IMR-90 (cell line): ENCODE results near the gene METTL5. TPM values are rescaled to one million over a fixed set of nuclear protein-coding genes. Genes with fewer than 3 reads are reported as not detected.

Source experiments
- ATAC-seq: fragments of 200-7000 bp; cut with Tn5 transposase; 2 replicates; pipeline ENCODE4 v1.9.1; 2020; ENCODE audit warnings: low read depth, mild to moderate bottlenecking, moderate library complexity
- BruUV-seq: library from RNA; stranded (reverse); fragments of 400-500 nt; replicated peaks from 2 replicates; lab custom pipeline; 2021; lab: Mats Ljungman, UMichigan
- CTCF ChIA-PET: fragments of 300-600 bp; formaldehyde crosslinking; extraction: SDS; loops from one replicate; lab custom pipeline; 2021; ENCODE audit warnings: antibody characterized with exemption; lab: Yijun Ruan, JAX
- POLR2A ChIA-PET: fragments of 300-600 bp; sonication (Branson Sonifier 250); formaldehyde crosslinking; loops from one replicate; lab custom pipeline; 2022; ENCODE audit warnings: antibody characterized with exemption; ENCODE audit not compliant: unreplicated experiment; lab: Charles Lee
- DNase-seq: peaks from one replicate; pipeline ENCODE4 v3.0.0; 2013
- H2AFZ ChIP-seq: replicated peaks from 2 replicates; pipeline ENCODE3; 2013; ENCODE audit warnings: low read length, mild to moderate bottlenecking; ENCODE audit not compliant: poor library complexity
- H2AK5ac ChIP-seq: 2 replicates; pipeline ENCODE4 v1.6.1; 2013; ENCODE audit warnings: low read depth, low read length, inconsistent platforms
- H2AK9ac ChIP-seq: replicated peaks from 2 replicates; pipeline ENCODE3; 2013; ENCODE audit warnings: mild to moderate bottlenecking, low read depth, low read length, moderate library complexity; ENCODE audit not compliant: poor library complexity
- H2BK120ac ChIP-seq: 2 replicates; pipeline ENCODE4 v1.6.1; 2013; ENCODE audit warnings: low read depth, low read length, inconsistent platforms
- H2BK15ac ChIP-seq: 3 replicates; pipeline ENCODE4 v1.6.1; 2013; ENCODE audit warnings: low read depth, low read length, inconsistent platforms
- H2BK20ac ChIP-seq: 2 replicates; pipeline ENCODE4 v1.6.1; 2013; ENCODE audit warnings: low read depth, mild to moderate bottlenecking, inconsistent platforms, low read length, moderate library complexity
- H2BK5ac ChIP-seq: 2 replicates; pipeline ENCODE4 v1.6.1; 2013; ENCODE audit warnings: mild to moderate bottlenecking, low read depth, low read length, inconsistent platforms; ENCODE audit not compliant: poor library complexity, severe bottlenecking
- H3K14ac ChIP-seq: replicated peaks from 2 replicates; pipeline ENCODE4 v1.6.1; 2013; ENCODE audit warnings: low read depth, low read length, inconsistent platforms
- H3K18ac ChIP-seq: 2 replicates; pipeline ENCODE4 v1.6.1; 2013; ENCODE audit warnings: low read depth, low read length, control low read depth
- H3K23ac ChIP-seq: 2 replicates; pipeline ENCODE4 v1.6.1; 2013; ENCODE audit warnings: low read depth, low read length, inconsistent platforms
- H3K27ac ChIP-seq: 2 replicates; pipeline ENCODE4 v1.5.1; 2013; ENCODE audit warnings: mild to moderate bottlenecking, control low read depth, low read length; ENCODE audit not compliant: insufficient read depth
- H3K27me3 ChIP-seq: 2 replicates; pipeline ENCODE4 v1.6.1; 2013; ENCODE audit warnings: low read length; ENCODE audit not compliant: control insufficient read depth, insufficient read depth
- H3K36me3 ChIP-seq: 2 replicates; pipeline ENCODE4 v1.6.1; 2013; ENCODE audit warnings: low read length, mixed read lengths; ENCODE audit not compliant: control insufficient read depth, insufficient read depth
- H3K4ac ChIP-seq: 2 replicates; pipeline ENCODE4 v1.6.1; 2013; ENCODE audit warnings: low read depth, low read length, inconsistent platforms
- H3K4me1 ChIP-seq: 2 replicates; pipeline ENCODE4 v1.6.1; 2013; ENCODE audit warnings: low read length, mixed read lengths; ENCODE audit not compliant: control insufficient read depth, insufficient read depth
- H3K4me2 ChIP-seq: 2 replicates; pipeline ENCODE4 v1.6.1; 2013; ENCODE audit warnings: low read depth, mild to moderate bottlenecking, control low read depth, low read length, moderate library complexity
- H3K4me3 ChIP-seq: 2 replicates; pipeline ENCODE4 v1.5.1; 2013; ENCODE audit warnings: low read depth, mild to moderate bottlenecking, control low read depth, low read length, moderate library complexity; ENCODE audit not compliant: insufficient read depth
- H3K56ac ChIP-seq: 2 replicates; pipeline ENCODE4 v1.6.1; 2013; ENCODE audit warnings: low read length, inconsistent platforms; ENCODE audit not compliant: insufficient read depth; ENCODE audit errors: extremely low read depth
- H3K79me1 ChIP-seq, 2 experiments: 2 replicates each; pipeline ENCODE4 v1.6.1; 2013; ENCODE audit warnings: low read length in 2 of 2, inconsistent platforms in 1 of 2, low read depth in 1 of 2
- H3K9ac ChIP-seq: 2 replicates; pipeline ENCODE4 v1.6.1; 2013; ENCODE audit warnings: low read depth, low read length, control low read depth
- H3K9me1 ChIP-seq: 2 replicates; pipeline ENCODE4 v1.6.1; 2013; ENCODE audit warnings: low read length, inconsistent platforms; ENCODE audit not compliant: insufficient read depth
- H3K9me3 ChIP-seq: 2 replicates; pipeline ENCODE4 v1.6.1; 2013; ENCODE audit warnings: low read length; ENCODE audit not compliant: control insufficient read depth, insufficient read depth
- H4K20me1 ChIP-seq: 2 replicates; pipeline ENCODE4 v1.6.1; 2013; ENCODE audit warnings: low read length, inconsistent platforms; ENCODE audit not compliant: insufficient read depth
- H4K5ac ChIP-seq: 2 replicates; pipeline ENCODE4 v1.6.1; 2013; ENCODE audit warnings: mild to moderate bottlenecking, low read depth, low read length, control low read depth
- H4K8ac ChIP-seq, 2 experiments: 2 replicates each; pipeline ENCODE4 v1.6.1; 2013; ENCODE audit warnings: low read depth in 2 of 2, low read length in 2 of 2, control low read depth in 1 of 2, inconsistent platforms in 1 of 2
- H4K91ac ChIP-seq: 2 replicates; pipeline ENCODE4 v1.6.1; 2013; ENCODE audit warnings: low read depth, low read length, inconsistent platforms; ENCODE audit not compliant: insufficient read depth
- BHLHE40 ChIP-seq: fragments of 150-350 bp; IDR thresholded peaks from 2 replicates; pipeline ENCODE4 v1.6.1; 2016; ENCODE audit warnings: mild to moderate bottlenecking, low read depth, low read length
- CEBPB ChIP-seq: IDR thresholded peaks from 2 replicates; pipeline ENCODE4 v1.6.1; 2012; ENCODE audit warnings: low read depth, low read length, improper control_type of control experiment
- CHD1 ChIP-seq: IDR thresholded peaks from 2 replicates; pipeline ENCODE4 v1.6.1; 2012; ENCODE audit warnings: low read depth, low read length, improper control_type of control experiment
- FOS ChIP-seq: fragments of 150-350 bp; IDR thresholded peaks from 2 replicates; pipeline ENCODE4 v1.6.1; 2016; ENCODE audit warnings: low read depth, low read length
- MAFK ChIP-seq: IDR thresholded peaks from 2 replicates; pipeline ENCODE4 v1.6.1; 2012; ENCODE audit warnings: low read depth, low read length, improper control_type of control experiment
- MAZ ChIP-seq: IDR thresholded peaks from 2 replicates; pipeline ENCODE4 v1.6.1; 2012; ENCODE audit warnings: low read depth, mild to moderate bottlenecking, low read length, improper control_type of control experiment, moderate library complexity, borderline replicate concordance
- MXI1 ChIP-seq: IDR thresholded peaks from 2 replicates; pipeline ENCODE4 v1.6.1; 2012; ENCODE audit warnings: low read depth, mild to moderate bottlenecking, low read length, moderate library complexity, borderline replicate concordance
- NFE2L2 ChIP-seq: fragments of 150-350 bp; IDR thresholded peaks from 2 replicates; pipeline ENCODE4 v1.6.1; 2016; ENCODE audit warnings: low read depth, mild to moderate bottlenecking, low read length
- POLR2A ChIP-seq: IDR thresholded peaks from 2 replicates; pipeline ENCODE4 v1.6.1; 2012; ENCODE audit warnings: mild to moderate bottlenecking, low read depth, low read length
- RAD21 ChIP-seq: IDR thresholded peaks from 2 replicates; pipeline ENCODE4 v1.6.1; 2012; ENCODE audit warnings: low read length, improper control_type of control experiment
- RCOR1 ChIP-seq: IDR thresholded peaks from 2 replicates; pipeline ENCODE4 v1.6.1; 2012; ENCODE audit warnings: mild to moderate bottlenecking, low read length, improper control_type of control experiment; ENCODE audit not compliant: insufficient replicate concordance
- RFX5 ChIP-seq: IDR thresholded peaks from 2 replicates; pipeline ENCODE4 v1.8.0; 2012; ENCODE audit warnings: low read depth, mild to moderate bottlenecking, low read length, moderate library complexity
- SMC3 ChIP-seq: fragments of 150-350 bp; IDR thresholded peaks from 2 replicates; pipeline ENCODE4 v1.6.1; 2016; ENCODE audit warnings: low read depth, mild to moderate bottlenecking, antibody characterized with exemption, low read length, moderate library complexity
- WGBS, 2 experiments: methylation state at CpG; one replicate each; pipeline versions ENCODE4 v1.1.5 to v1.1.7; 2013; ENCODE audit warnings: missing lambda C conversion rate in 2 of 2; ENCODE audit not compliant: insufficient read length in 1 of 2; ENCODE audit errors: extremely low coverage in 2 of 2; 5-methylcytosine and 5-hydroxymethylcytosine counted together
- dilution Hi-C: fragments of 300-500 bp; cut with HindIII; formaldehyde crosslinking; loops from one replicate; pipeline ENCODE4 v1.14.3; 2018; ENCODE audit warnings: low sequenced_read_pairs; ENCODE audit not compliant: unreplicated experiment
- in situ Hi-C: fragments of 300-500 bp; cut with MboI; formaldehyde crosslinking; loops from 3 replicates; pipeline ENCODE4 v1.14.3; 2019; ENCODE audit warnings: low sequenced_read_pairs, inconsistent platforms, mixed read lengths
- intact Hi-C: fragments of 100-400 bp; cut with micrococcal nuclease; formaldehyde crosslinking; loops from 2 replicates; pipeline ENCODE4 v1.10.0; 2022
- polyA plus RNA-seq, 3 experiments: library from polyadenylated mRNA; depleted of rRNA; stranded (reverse); fragments of >200 nt; gene quantifications; 2 replicates each; pipeline ENCODE4 v1.2.3, GENCODE V29; 2012; ENCODE audit warnings: low replicate concordance in 1 of 3
- total RNA-seq: library from RNA; depleted of rRNA; stranded (reverse); fragments of >200 nt; gene quantifications from 2 replicates; pipeline ENCODE4 v1.2.3, GENCODE V29; 2012
- TF ChIP-seq, protein P1 (sequence below): fragments of 150-350 bp; IDR thresholded peaks from 2 replicates; pipeline ENCODE4 v1.6.1; 2016; ENCODE audit warnings: low read depth, mild to moderate bottlenecking, low read length, moderate library complexity, borderline replicate concordance
- TF ChIP-seq, protein P2 (sequence below): conservative IDR thresholded peaks from 2 replicates; pipeline ENCODE4 v1.5.1; 2012; ENCODE audit warnings: mild to moderate bottlenecking, low read depth, low read length, improper control_type of control experiment
- TF ChIP-seq, protein P3 (sequence below): fragments of 150-350 bp; IDR thresholded peaks from 2 replicates; pipeline ENCODE4 v1.6.1; 2017; ENCODE audit warnings: mild to moderate bottlenecking, antibody characterized with exemption, low read length, low read depth

METTL5 gene
- total and polyA plus RNA-seq, 2 of the 4 experiments (the other 2 are of a cell fraction) = 38.3 to 49.8 TPM

DNA sequence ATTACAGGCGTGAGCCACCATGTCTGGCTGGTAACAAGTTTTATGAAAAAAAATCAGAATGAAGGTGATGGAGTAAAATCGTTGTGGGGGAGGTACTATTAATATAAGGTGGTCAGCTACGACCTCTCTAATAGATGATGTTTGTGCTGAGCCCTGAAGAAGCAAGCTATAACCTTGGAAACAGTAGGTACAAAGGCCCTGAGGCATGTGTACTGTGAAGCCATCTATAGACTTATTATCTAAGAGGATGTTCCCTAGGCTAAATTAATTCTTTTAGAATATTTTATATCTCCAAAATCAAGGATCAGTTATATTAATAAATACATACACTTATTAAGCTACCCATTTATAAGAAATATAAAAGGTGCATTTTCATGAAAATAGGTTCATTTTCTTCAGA, 49.4 kb downstream of the METTL5 start:
- Histone ChIP-seq H4K91ac (no peak overlapping the region), H2BK20ac (no peak overlapping the region; the same call in 1 of the 2 replicates), H3K23ac (peak overlapping the region; percentile 44; the same call in 1 of the 2 replicates), H2AFZ (no peak overlapping the region), H3K4me2 (peak overlapping the region; percentile 64; the same call in 1 of the 2 replicates), H3K14ac (no peak overlapping the region), H3K9me3 (no peaks in the 10 kb centered on the region), H4K20me1 (no peaks in the 10 kb centered on the region), H3K9me1 (no peaks in the 10 kb centered on the region), H3K4me1 (peaks cover 5% of the 10 kb centered on the region; the same call in 1 of the 2 replicates), H3K4me3 (no peak overlapping the region), H2AK5ac (no peak overlapping the region), H3K27ac (peak overlapping the region; percentile 86; the same call in 1 of the 2 replicates), H3K56ac (peak overlapping the region; percentile 11; the same call in 1 of the 2 replicates), H2AK9ac (no peak overlapping the region), H3K9ac (peak overlapping the region; percentile 49; the same call in 1 of the 2 replicates), H2BK15ac (no peak overlapping the region; the same call in 2 of the 3 replicates), H3K79me1 (no peaks in the 10 kb centered on the region), H3K18ac (peak overlapping the region; percentile 47; the same call in 1 of the 2 replicates), H3K4ac (peak overlapping the region; percentile 69; the same call in 1 of the 2 replicates), H3K27me3 (no peaks in the 10 kb centered on the region), H4K5ac (peak overlapping the region; percentile 36; the same call in 1 of the 2 replicates), H2BK5ac (peak overlapping the region; percentile 89), H4K8ac (no peak overlapping the region; a peak in 1 of 4 replicates), H2BK120ac (peak overlapping the region; percentile 56), H3K36me3 (no peaks in the 10 kb centered on the region)
- dilution Hi-C loops (no loop called here), intact Hi-C loops (no loop called here), in situ Hi-C loops (no loop called here)
- BruUV-seq = no TSS peak
- no peak for TF ChIP-seq CEBPB
- no peak for TF ChIP-seq FOS
- no peak for TF ChIP-seq RFX5
- TF ChIP-seq NFE2L2 = no peak
- no peak for TF ChIP-seq CHD1
- TF ChIP-seq MAZ = no peak
- TF ChIP-seq, protein P1, sequence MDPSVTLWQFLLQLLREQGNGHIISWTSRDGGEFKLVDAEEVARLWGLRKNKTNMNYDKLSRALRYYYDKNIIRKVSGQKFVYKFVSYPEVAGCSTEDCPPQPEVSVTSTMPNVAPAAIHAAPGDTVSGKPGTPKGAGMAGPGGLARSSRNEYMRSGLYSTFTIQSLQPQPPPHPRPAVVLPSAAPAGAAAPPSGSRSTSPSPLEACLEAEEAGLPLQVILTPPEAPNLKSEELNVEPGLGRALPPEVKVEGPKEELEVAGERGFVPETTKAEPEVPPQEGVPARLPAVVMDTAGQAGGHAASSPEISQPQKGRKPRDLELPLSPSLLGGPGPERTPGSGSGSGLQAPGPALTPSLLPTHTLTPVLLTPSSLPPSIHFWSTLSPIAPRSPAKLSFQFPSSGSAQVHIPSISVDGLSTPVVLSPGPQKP = no peak
- no peak for TF ChIP-seq MAFK
- TF ChIP-seq RCOR1 = no peak
- no peak for TF ChIP-seq POLR2A
- TF ChIP-seq SMC3 = no peak
- TF ChIP-seq, protein P2, sequence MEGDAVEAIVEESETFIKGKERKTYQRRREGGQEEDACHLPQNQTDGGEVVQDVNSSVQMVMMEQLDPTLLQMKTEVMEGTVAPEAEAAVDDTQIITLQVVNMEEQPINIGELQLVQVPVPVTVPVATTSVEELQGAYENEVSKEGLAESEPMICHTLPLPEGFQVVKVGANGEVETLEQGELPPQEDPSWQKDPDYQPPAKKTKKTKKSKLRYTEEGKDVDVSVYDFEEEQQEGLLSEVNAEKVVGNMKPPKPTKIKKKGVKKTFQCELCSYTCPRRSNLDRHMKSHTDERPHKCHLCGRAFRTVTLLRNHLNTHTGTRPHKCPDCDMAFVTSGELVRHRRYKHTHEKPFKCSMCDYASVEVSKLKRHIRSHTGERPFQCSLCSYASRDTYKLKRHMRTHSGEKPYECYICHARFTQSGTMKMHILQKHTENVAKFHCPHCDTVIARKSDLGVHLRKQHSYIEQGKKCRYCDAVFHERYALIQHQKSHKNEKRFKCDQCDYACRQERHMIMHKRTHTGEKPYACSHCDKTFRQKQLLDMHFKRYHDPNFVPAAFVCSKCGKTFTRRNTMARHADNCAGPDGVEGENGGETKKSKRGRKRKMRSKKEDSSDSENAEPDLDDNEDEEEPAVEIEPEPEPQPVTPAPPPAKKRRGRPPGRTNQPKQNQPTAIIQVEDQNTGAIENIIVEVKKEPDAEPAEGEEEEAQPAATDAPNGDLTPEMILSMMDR = no peak
- TF ChIP-seq, protein P3, sequence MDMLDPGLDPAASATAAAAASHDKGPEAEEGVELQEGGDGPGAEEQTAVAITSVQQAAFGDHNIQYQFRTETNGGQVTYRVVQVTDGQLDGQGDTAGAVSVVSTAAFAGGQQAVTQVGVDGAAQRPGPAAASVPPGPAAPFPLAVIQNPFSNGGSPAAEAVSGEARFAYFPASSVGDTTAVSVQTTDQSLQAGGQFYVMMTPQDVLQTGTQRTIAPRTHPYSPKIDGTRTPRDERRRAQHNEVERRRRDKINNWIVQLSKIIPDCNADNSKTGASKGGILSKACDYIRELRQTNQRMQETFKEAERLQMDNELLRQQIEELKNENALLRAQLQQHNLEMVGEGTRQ = no peak
- no peak for TF ChIP-seq MXI1
- no peak for TF ChIP-seq RAD21
- no peak for TF ChIP-seq BHLHE40
- CTCF ChIA-PET = interaction anchor here (0.6 kb wide), 1 partner anchor 146 kb away, joined by 3 read pairs; no protein-coding TSS in a partner anchor
- no peak for ATAC-seq
- 100% methylated on average over 1 of the region's 3 CpGs; no CpG with 5 or more reads in 1 of the 2 experiments for WGBS, 2 experiments
- POLR2A ChIA-PET = no interaction called here
- no peak for DNase-seq
